T-cell (primary cell): ENCODE data around the gene TAF3. TPM values are rescaled to one million over a fixed set of nuclear protein-coding genes. Genes with fewer than 3 reads are reported as not detected.

Source experiments
- ATAC-seq, 4 experiments: fragments of 200-7000 bp in 3 of 4; fragments of 150-1000 bp in 1 of 4; cut with Tn5 transposase; replicated peaks in 1 of 4; 1 replicate in 3 of 4; 2 replicates in 1 of 4; pipeline ENCODE4 v1.10.0; 2021; ENCODE audit warnings: moderate library complexity in 3 of 4, mild to moderate bottlenecking in 2 of 4, moderate number of reproducible peaks in 1 of 4
- CTCF ChIA-PET, 2 donors: fragments of 300-600 bp; sonication (Branson Sonifier 250); formaldehyde crosslinking; loops; one replicate each; lab custom pipeline; 2022; ENCODE audit warnings: antibody characterized with exemption in 2 of 2; lab: Charles Lee
- POLR2A ChIA-PET, 2 donors: fragments of 300-600 bp; sonication (Branson Sonifier 250); formaldehyde crosslinking; loops; one replicate each; lab custom pipeline; 2022; ENCODE audit warnings: antibody characterized with exemption in 2 of 2; lab: Charles Lee
- DNase-seq, 35 experiments: peaks; one replicate each; pipeline versions ENCODE4 v3.0.0 to v3.0.0-alpha.2; 2013 to 2023
- H3K27ac ChIP-seq: one replicate; pipeline ENCODE4 v1.5.1; 2013; ENCODE audit warnings: low read length
- H3K27me3 ChIP-seq, 2 experiments: replicated peaks in 1 of 2; 1 replicate in 1 of 2; 2 replicates in 1 of 2; pipeline versions ENCODE4 v1.6.1 to v1.7.0; 2013; ENCODE audit warnings: low read length in 1 of 2, mixed read lengths in 1 of 2; ENCODE audit not compliant: control insufficient read depth in 2 of 2, insufficient read depth in 2 of 2; ENCODE audit errors: extremely low read depth in 1 of 2
- H3K36me3 ChIP-seq, 2 donors: 1 replicate in 1 of 2; 2 replicates in 1 of 2; pipeline versions ENCODE4 v1.6.1 to v1.7.0; 2013; ENCODE audit warnings: low read length in 1 of 2; ENCODE audit not compliant: control insufficient read depth in 2 of 2, insufficient read depth in 1 of 2; ENCODE audit errors: extremely low read depth in 1 of 2
- H3K4me1 ChIP-seq, 2 experiments: 1 replicate in 1 of 2; 2 replicates in 1 of 2; pipeline versions ENCODE4 v1.6.1 to v1.7.0; 2013; ENCODE audit warnings: low read length in 2 of 2, mixed read lengths in 1 of 2; ENCODE audit not compliant: insufficient read depth in 2 of 2, control insufficient read depth in 1 of 2; ENCODE audit errors: extremely low read depth in 1 of 2
- H3K4me3 ChIP-seq, 2 donors: 1 replicate in 1 of 2; 2 replicates in 1 of 2; pipeline versions ENCODE4 v1.5.1 to v1.7.0; 2013; ENCODE audit warnings: mild to moderate bottlenecking in 2 of 2, low read length in 1 of 2, moderate library complexity in 1 of 2; ENCODE audit not compliant: control insufficient read depth in 1 of 2; ENCODE audit errors: extremely low read depth in 1 of 2
- H3K9me3 ChIP-seq: 2 replicates; pipeline ENCODE4 v1.7.0; 2013
- H3K27ac Mint-ChIP-seq, 2 donors: one replicate each; pipeline ENCODE4 v1.8.0; 2020 to 2021; ENCODE audit warnings: mild to moderate bottlenecking in 2 of 2, mixed read lengths in 2 of 2
- H3K27me3 Mint-ChIP-seq, 2 donors: one replicate each; pipeline ENCODE4 v1.8.0; 2021 to 2022; ENCODE audit warnings: mixed read lengths in 2 of 2
- H3K36me3 Mint-ChIP-seq: one replicate; pipeline ENCODE4 v1.8.0; 2021; ENCODE audit warnings: mixed read lengths
- H3K4me1 Mint-ChIP-seq, 3 donors: one replicate each; pipeline ENCODE4 v1.8.0; 2020 to 2022; ENCODE audit warnings: mixed read lengths in 3 of 3, mild to moderate bottlenecking in 1 of 3
- H3K4me3 Mint-ChIP-seq, 3 donors: one replicate each; pipeline ENCODE4 v1.8.0; 2020 to 2022; ENCODE audit warnings: mild to moderate bottlenecking in 3 of 3, mixed read lengths in 3 of 3, moderate library complexity in 3 of 3
- H3K9me3 Mint-ChIP-seq, 3 donors: one replicate each; pipeline ENCODE4 v1.8.0; 2020 to 2022; ENCODE audit warnings: mixed read lengths in 3 of 3
- WGBS: methylation state at CpG from one replicate; pipeline ENCODE4 v1.1.5; 2013; ENCODE audit warnings: missing lambda C conversion rate; ENCODE audit not compliant: insufficient coverage; 5-methylcytosine and 5-hydroxymethylcytosine counted together
- total RNA-seq, 35 experiments: library from RNA in 6 of 35; stranded (reverse) in 6 of 35; fragments of 120-200 nt in 1 of 35; gene quantifications; one replicate each; pipeline versions ENCODE4 v1.2.1 to v1.2.4 and lab custom pipeline; 2013 to 2026

The TAF3 gene
- total RNA-seq, 5 donors from 2014 or later (not counting 1 experiment from before 2014, with no cell fraction given) = 18.2 to 21.8 (median 20.0) TPM

GRCh38 chr10:7833210-7833609 lies 14.9 kb downstream of the TAF3 start:
- no peaks in the 10 kb centered on the region for H3K9me3 Mint-ChIP-seq
- H3K4me1 Mint-ChIP-seq = peaks cover 54 to 66% (median 55%) of the 10 kb centered on the region in 3 donors
- no peak overlapping the region for H3K27ac Mint-ChIP-seq

GRCh38 chr10:7834262-7834661 lies 16.0 kb downstream of the TAF3 start:
- POLR2A ChIA-PET = no interaction called here
- CTCF ChIA-PET = no interaction called here

More at GRCh38 chr10:7833210-7833609, 14.9 kb downstream of the TAF3 start:
- DNase-seq (no peak), ATAC-seq (no peak)
- no peak overlapping the region for H3K4me3 ChIP-seq
- H3K9me3 ChIP-seq = no peaks in the 10 kb centered on the region
- no peaks in the 10 kb centered on the region for H3K4me1 ChIP-seq
- Mint-ChIP-seq H3K36me3 (peaks cover 54% of the 10 kb centered on the region), H3K4me3 (no peak overlapping the region), H3K27me3 (no peaks in the 10 kb centered on the region)
- peaks cover 0 to under 1% of the 10 kb centered on the region in 2 donors for H3K36me3 ChIP-seq
- no peak overlapping the region for H3K27ac ChIP-seq
- ChIA-PET POLR2A (interaction anchor here in 1 of 2 donors (0.7 kb wide), 1 partner anchor 8 kb away, joined by 3 read pairs; no protein-coding TSS in a partner anchor), CTCF (no interaction called here)
- H3K27me3 ChIP-seq = no peaks in the 10 kb centered on the region

GRCh38 chr10:7836571-7836970 lies 18.3 kb downstream of the TAF3 start:
- peaks cover 0 to 10% of the 10 kb centered on the region in 2 donors for H3K36me3 ChIP-seq
- H3K4me1 Mint-ChIP-seq = peaks cover 42 to 43% (median 42%) of the 10 kb centered on the region in 3 donors

More at GRCh38 chr10:7834262-7834661, 16.0 kb downstream of the TAF3 start:
- H3K27ac Mint-ChIP-seq = no peak overlapping the region
- no peak overlapping the region for H3K4me3 Mint-ChIP-seq
- Histone ChIP-seq H3K27ac (no peak overlapping the region), H3K27me3 (no peaks in the 10 kb centered on the region), H3K9me3 (no peaks in the 10 kb centered on the region), H3K4me1 (no peaks in the 10 kb centered on the region), H3K4me3 (no peak overlapping the region), H3K36me3 (peaks cover 0 to 2% of the 10 kb centered on the region in 2 donors)
- H3K36me3 Mint-ChIP-seq = peaks cover 56% of the 10 kb centered on the region
- WGBS = no CpG with 5 or more reads among the region's 3 CpGs
- ATAC-seq = no peak
- peaks cover 51 to 58% (median 52%) of the 10 kb centered on the region in 3 donors for H3K4me1 Mint-ChIP-seq
- no peak for DNase-seq
- no peaks in the 10 kb centered on the region for H3K27me3 Mint-ChIP-seq
- H3K9me3 Mint-ChIP-seq = no peaks in the 10 kb centered on the region

GRCh38 chr10:7846591-7846990 lies 28.3 kb downstream of the TAF3 start:
- H3K36me3 ChIP-seq = peaks cover 0 to 2% of the 10 kb centered on the region in 2 donors
- no peak overlapping the region for H3K27ac Mint-ChIP-seq
- H3K4me3 ChIP-seq = no peak overlapping the region
- no CpG with 5 or more reads among the region's 1 CpG for WGBS
- H3K36me3 Mint-ChIP-seq = peaks cover 17% of the 10 kb centered on the region
- H3K4me1 ChIP-seq = no peaks in the 10 kb centered on the region
- H3K27me3 Mint-ChIP-seq = no peaks in the 10 kb centered on the region
- H3K9me3 ChIP-seq = no peaks in the 10 kb centered on the region
- DNase-seq (no peak), ATAC-seq (no peak)
- peaks cover 19 to 31% (median 31%) of the 10 kb centered on the region in 3 donors for H3K4me1 Mint-ChIP-seq
- no peaks in the 10 kb centered on the region for H3K27me3 ChIP-seq
- H3K9me3 Mint-ChIP-seq = no peaks in the 10 kb centered on the region
- ChIA-PET CTCF (no interaction called here), POLR2A (no interaction called here)
- H3K27ac ChIP-seq = no peak overlapping the region
- no peak overlapping the region for H3K4me3 Mint-ChIP-seq

More at GRCh38 chr10:7836571-7836970, 18.3 kb downstream of the TAF3 start:
- Mint-ChIP-seq H3K27me3 (no peaks in the 10 kb centered on the region), H3K27ac (no peak overlapping the region), H3K9me3 (no peaks in the 10 kb centered on the region), H3K4me3 (no peak overlapping the region), H3K36me3 (peaks cover 58% of the 10 kb centered on the region)
- POLR2A ChIA-PET = no interaction called here
- H3K27ac ChIP-seq = no peak overlapping the region
- H3K4me1 ChIP-seq = no peaks in the 10 kb centered on the region
- WGBS = 100% methylated on average over 1 of the region's 2 CpGs
- H3K27me3 ChIP-seq = no peaks in the 10 kb centered on the region
- no peak overlapping the region for H3K4me3 ChIP-seq
- CTCF ChIA-PET = interaction anchor here in 1 of 2 donors (0.6 kb wide), 1 partner anchor 132 kb away, joined by 3 read pairs; no protein-coding TSS in a partner anchor
- DNase-seq (no peak), ATAC-seq (no peak)
- H3K9me3 ChIP-seq = no peaks in the 10 kb centered on the region

GRCh38 chr10:7853226-7853842 lies 35.0 kb downstream of the TAF3 start:
- H3K4me1 Mint-ChIP-seq = peaks cover 45 to 54% (median 52%) of the 10 kb centered on the region in 3 donors
- CTCF ChIA-PET = no interaction called here
- Histone ChIP-seq H3K27ac (no peak overlapping the region), H3K4me3 (no peak overlapping the region), H3K27me3 (no peaks in the 10 kb centered on the region), H3K4me1 (no peaks in the 10 kb centered on the region), H3K36me3 (peaks cover 3% of the 10 kb centered on the region in 2 donors), H3K9me3 (no peaks in the 10 kb centered on the region)
- WGBS = no CpG with 5 or more reads among the region's 4 CpGs
- no peak overlapping the region for H3K4me3 Mint-ChIP-seq
- DNase-seq = no peak
- no peak for ATAC-seq
- peaks cover 44% of the 10 kb centered on the region for H3K36me3 Mint-ChIP-seq
- no peak overlapping the region for H3K27ac Mint-ChIP-seq
- no peaks in the 10 kb centered on the region for H3K9me3 Mint-ChIP-seq
- POLR2A ChIA-PET = no interaction called here
- H3K27me3 Mint-ChIP-seq = no peaks in the 10 kb centered on the region

GRCh38 chr10:7853890-7854289 lies 35.6 kb downstream of the TAF3 start:
- H3K36me3 Mint-ChIP-seq = peaks cover 49% of the 10 kb centered on the region
- ATAC-seq (no peak), DNase-seq (no peak)
- no peak overlapping the region for H3K4me3 Mint-ChIP-seq
- Histone ChIP-seq H3K4me1 (no peaks in the 10 kb centered on the region), H3K27me3 (no peaks in the 10 kb centered on the region), H3K4me3 (no peak overlapping the region), H3K9me3 (no peaks in the 10 kb centered on the region), H3K27ac (no peak overlapping the region), H3K36me3 (peaks cover 3% of the 10 kb centered on the region in 2 donors)
- ChIA-PET POLR2A (no interaction called here), CTCF (no interaction called here)
- no peaks in the 10 kb centered on the region for H3K27me3 Mint-ChIP-seq
- no peaks in the 10 kb centered on the region for H3K9me3 Mint-ChIP-seq
- no CpG with 5 or more reads among the region's 3 CpGs for WGBS
- no peak overlapping the region for H3K27ac Mint-ChIP-seq
- peaks cover 45 to 50% (median 50%) of the 10 kb centered on the region in 3 donors for H3K4me1 Mint-ChIP-seq
